ENCODE measurements around the gene COPS9. TPM values are rescaled to one million over a fixed set of nuclear protein-coding genes. Genes with fewer than 3 reads are reported as not detected.

COPS9 gene
- total RNA-seq, 1 donor, result 70.2 TPM

DNA sequence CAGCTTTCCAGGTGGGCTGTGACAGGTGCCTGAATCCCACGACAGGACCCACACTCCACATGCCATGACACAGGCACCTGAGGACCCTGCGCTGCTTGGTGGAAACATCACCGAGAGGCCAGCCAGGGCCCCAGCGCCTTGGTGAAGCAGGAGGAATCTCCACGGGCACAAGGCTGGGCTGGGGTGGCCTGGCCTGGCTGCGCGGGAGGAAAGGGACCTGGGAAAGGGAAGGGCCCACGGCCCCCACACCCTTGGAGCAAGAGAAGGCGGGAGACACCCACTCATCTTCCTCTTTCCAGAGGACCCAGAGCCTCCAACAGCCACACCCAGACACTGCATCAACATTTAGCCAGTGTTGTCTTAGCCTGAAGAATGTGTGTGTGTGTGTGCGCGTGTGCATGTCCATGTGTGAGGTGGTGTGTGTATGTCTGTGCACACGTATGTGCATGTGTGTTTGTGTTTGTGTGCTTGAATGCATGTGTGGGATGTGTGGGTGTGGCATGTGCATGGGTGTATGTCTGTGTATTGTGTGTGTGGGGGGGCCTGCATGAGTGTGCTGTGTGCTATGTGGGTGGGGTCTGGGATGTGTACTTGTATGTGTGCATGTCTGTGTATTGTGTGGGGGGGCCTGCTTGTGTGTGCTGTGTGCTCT is 10.6 kb upstream of the COPS9 start:
- no peak for DNase-seq (ENCODE audit: insufficient read length, low spot score, missing footprints)
- Histone ChIP-seq H2AFZ (ENCODE audit: low read length) (no peak overlapping the region), H3K27ac (ENCODE audit: low read depth, low read length) (no peak overlapping the region), H3K4me2 (ENCODE audit: insufficient read depth, low read length) (no peak overlapping the region), H4K20me1 (ENCODE audit: insufficient read depth, low read length) (no peaks in the 10 kb centered on the region), H3K4me1 (ENCODE audit: insufficient read depth, low read length) (no peaks in the 10 kb centered on the region), H3K79me2 (ENCODE audit: insufficient read depth, low read length) (no peaks in the 10 kb centered on the region), H3K36me3 (ENCODE audit: insufficient read depth, low read length) (no peaks in the 10 kb centered on the region), H3K9me3 (ENCODE audit: low read depth, low read length) (no peaks in the 10 kb centered on the region), H3K4me3 (ENCODE audit: insufficient read depth, low read length) (no peak overlapping the region), H3K27me3 (ENCODE audit: insufficient read depth, low read length) (peaks cover 10% of the 10 kb centered on the region)
- TF ChIP-seq, protein P1, sequence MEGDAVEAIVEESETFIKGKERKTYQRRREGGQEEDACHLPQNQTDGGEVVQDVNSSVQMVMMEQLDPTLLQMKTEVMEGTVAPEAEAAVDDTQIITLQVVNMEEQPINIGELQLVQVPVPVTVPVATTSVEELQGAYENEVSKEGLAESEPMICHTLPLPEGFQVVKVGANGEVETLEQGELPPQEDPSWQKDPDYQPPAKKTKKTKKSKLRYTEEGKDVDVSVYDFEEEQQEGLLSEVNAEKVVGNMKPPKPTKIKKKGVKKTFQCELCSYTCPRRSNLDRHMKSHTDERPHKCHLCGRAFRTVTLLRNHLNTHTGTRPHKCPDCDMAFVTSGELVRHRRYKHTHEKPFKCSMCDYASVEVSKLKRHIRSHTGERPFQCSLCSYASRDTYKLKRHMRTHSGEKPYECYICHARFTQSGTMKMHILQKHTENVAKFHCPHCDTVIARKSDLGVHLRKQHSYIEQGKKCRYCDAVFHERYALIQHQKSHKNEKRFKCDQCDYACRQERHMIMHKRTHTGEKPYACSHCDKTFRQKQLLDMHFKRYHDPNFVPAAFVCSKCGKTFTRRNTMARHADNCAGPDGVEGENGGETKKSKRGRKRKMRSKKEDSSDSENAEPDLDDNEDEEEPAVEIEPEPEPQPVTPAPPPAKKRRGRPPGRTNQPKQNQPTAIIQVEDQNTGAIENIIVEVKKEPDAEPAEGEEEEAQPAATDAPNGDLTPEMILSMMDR (IDR thresholded peaks at IDR 0.05; ENCODE audit: extremely low read depth, low read depth, low read length), result no peak

DNA sequence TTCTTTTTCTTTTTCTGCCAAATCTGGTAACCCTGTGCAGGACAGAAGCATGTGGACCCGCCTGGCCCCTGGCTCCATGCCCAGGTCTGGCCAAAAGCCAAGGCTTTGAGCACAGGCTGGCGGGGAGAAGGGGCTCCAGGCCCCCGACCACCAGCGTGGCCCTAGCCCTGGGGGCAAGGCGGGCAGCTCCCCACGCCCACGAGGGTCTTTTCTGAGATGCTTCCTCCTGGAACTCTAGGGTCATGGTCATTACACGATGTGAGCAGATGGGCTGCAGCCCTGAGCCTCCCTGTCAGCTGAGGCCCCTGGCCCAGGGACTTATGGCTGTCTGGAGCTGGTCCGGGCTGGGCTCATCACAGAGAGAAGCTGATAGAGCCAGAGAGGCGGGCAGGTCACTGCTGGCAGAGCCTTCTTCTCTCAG is 10.0 kb upstream of the COPS9 start:
- Histone ChIP-seq H4K20me1 (ENCODE audit: insufficient read depth, low read length) (no peaks in the 10 kb centered on the region), H3K36me3 (ENCODE audit: insufficient read depth, low read length) (no peaks in the 10 kb centered on the region), H2AFZ (ENCODE audit: low read length) (no peak overlapping the region), H3K4me1 (ENCODE audit: insufficient read depth, low read length) (no peaks in the 10 kb centered on the region), H3K79me2 (ENCODE audit: insufficient read depth, low read length) (no peaks in the 10 kb centered on the region), H3K27ac (ENCODE audit: low read depth, low read length) (no peak overlapping the region), H3K4me3 (ENCODE audit: insufficient read depth, low read length) (no peak overlapping the region), H3K4me2 (ENCODE audit: insufficient read depth, low read length) (no peak overlapping the region), H3K9me3 (ENCODE audit: low read depth, low read length) (no peaks in the 10 kb centered on the region), H3K27me3 (ENCODE audit: insufficient read depth, low read length) (peaks cover 9% of the 10 kb centered on the region)
- TF ChIP-seq, protein P1 (IDR thresholded peaks at IDR 0.05; ENCODE audit: extremely low read depth, low read depth, low read length), result no peak
- no peak for DNase-seq (ENCODE audit: insufficient read length, low spot score, missing footprints)

DNA sequence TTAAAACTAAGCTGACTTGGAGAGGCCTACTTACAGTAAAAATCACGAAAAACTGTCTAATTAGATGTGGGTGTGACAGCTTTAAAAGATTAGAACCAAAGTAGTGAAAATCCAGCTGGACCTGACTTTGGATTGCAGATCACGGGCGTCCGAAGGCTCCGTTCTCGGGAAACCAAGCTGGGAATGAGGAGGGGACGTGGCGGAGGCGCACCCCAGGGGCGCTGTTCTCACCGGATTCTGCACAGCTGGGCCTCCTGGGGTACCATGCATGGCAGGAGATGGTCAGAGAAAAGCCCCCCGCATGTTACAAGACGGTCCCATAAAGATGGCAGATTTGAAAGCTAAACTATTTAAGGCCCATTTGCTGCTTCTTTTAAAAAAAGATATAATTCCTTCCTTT is 9.4 kb upstream of the COPS9 start:
- H3K9me3 ChIP-seq (ENCODE audit: low read depth, low read length), result no peaks in the 10 kb centered on the region
- no peak overlapping the region for H3K4me2 ChIP-seq (ENCODE audit: insufficient read depth, low read length)
- no peak overlapping the region for H3K4me3 ChIP-seq (ENCODE audit: insufficient read depth, low read length)
- DNase-seq (ENCODE audit: insufficient read length, low spot score, missing footprints), result no peak
- no peaks in the 10 kb centered on the region for H3K79me2 ChIP-seq (ENCODE audit: insufficient read depth, low read length)
- peaks cover 16% of the 10 kb centered on the region for H3K27me3 ChIP-seq (ENCODE audit: insufficient read depth, low read length)
- no peak overlapping the region for H3K27ac ChIP-seq (ENCODE audit: low read depth, low read length)
- no peaks in the 10 kb centered on the region for H4K20me1 ChIP-seq (ENCODE audit: insufficient read depth, low read length)
- no peaks in the 10 kb centered on the region for H3K4me1 ChIP-seq (ENCODE audit: insufficient read depth, low read length)
- H2AFZ ChIP-seq (ENCODE audit: low read length), result no peak overlapping the region
- TF ChIP-seq, protein P1 (IDR thresholded peaks at IDR 0.05; ENCODE audit: extremely low read depth, low read depth, low read length), result no peak
- no peaks in the 10 kb centered on the region for H3K36me3 ChIP-seq (ENCODE audit: insufficient read depth, low read length)

DNA sequence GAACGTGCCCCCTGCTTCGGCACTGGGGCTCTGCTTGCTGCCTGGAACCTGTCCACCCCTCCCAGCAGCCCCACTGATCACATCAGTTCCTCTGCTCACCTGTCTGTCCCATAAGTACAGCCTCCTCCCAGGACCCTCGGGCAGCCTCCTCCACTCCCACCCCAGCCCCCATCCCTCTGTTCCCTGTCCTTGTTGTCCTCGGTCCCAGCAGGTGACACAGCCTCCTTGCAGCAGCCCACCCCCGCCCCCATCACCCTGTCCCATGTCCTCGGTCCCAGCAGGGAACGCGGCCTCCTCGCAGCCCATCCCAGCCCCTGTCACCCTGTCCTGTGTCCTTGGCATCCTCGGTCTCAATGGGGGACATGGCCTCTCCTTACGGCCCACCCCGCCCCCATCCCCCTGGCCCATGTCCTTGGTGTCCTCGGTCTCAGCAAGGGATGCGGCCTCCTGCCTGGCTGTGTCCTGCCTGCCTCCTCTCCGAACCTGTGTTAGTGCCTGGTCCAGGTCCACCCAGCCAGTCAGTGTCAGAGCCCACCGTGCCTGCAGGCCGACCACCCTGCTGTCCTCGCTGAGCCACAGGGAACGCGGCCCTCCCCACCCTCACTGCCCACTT is 8.7 kb upstream of the COPS9 start:
- no peaks in the 10 kb centered on the region for H3K9me3 ChIP-seq (ENCODE audit: low read depth, low read length)
- no peak overlapping the region for H3K4me3 ChIP-seq (ENCODE audit: insufficient read depth, low read length)
- H3K27ac ChIP-seq (ENCODE audit: low read depth, low read length), result no peak overlapping the region
- H3K4me2 ChIP-seq (ENCODE audit: insufficient read depth, low read length), result no peak overlapping the region
- H3K4me1 ChIP-seq (ENCODE audit: insufficient read depth, low read length), result no peaks in the 10 kb centered on the region
- TF ChIP-seq, protein P1 (IDR thresholded peaks at IDR 0.05; ENCODE audit: extremely low read depth, low read depth, low read length), result no peak
- H2AFZ ChIP-seq (ENCODE audit: low read length), result no peak overlapping the region
- DNase-seq (ENCODE audit: insufficient read length, low spot score, missing footprints), result no peak
- no peaks in the 10 kb centered on the region for H3K79me2 ChIP-seq (ENCODE audit: insufficient read depth, low read length)
- no peaks in the 10 kb centered on the region for H3K36me3 ChIP-seq (ENCODE audit: insufficient read depth, low read length)
- no peaks in the 10 kb centered on the region for H4K20me1 ChIP-seq (ENCODE audit: insufficient read depth, low read length)
- peaks cover 18% of the 10 kb centered on the region for H3K27me3 ChIP-seq (ENCODE audit: insufficient read depth, low read length)

Measured in osteoblast (primary cell).